NCI-H82 (cell line): Measurements from ENCODE around the gene SH2D5.
"Not testable (repeated sequence)": the region's sequence is repeated elsewhere in the genome, so short reads cannot be mapped to it uniquely, and the experiment has no call there.

Experiments used
- DNase-seq: peaks from one replicate; lab custom pipeline; 2025; lab: John Stamatoyannopoulos, UW

SH2D5 gene

GRCh38 chr1:20695515-20695914 is 37.0 kb downstream of the SH2D5 start:
- DNase-seq: no peak

- DNase-seq: no peak
Observed at GRCh38 chr1:20693623-20694022, 38.9 kb downstream of the SH2D5 start.

GRCh38 chr1:20691872-20692271 is 40.6 kb downstream of the SH2D5 start:
- DNase-seq: no peak

- no peak for DNase-seq
Observed at GRCh38 chr1:20689645-20690056, 42.9 kb downstream of the SH2D5 start.

- no peak for DNase-seq
Observed at GRCh38 chr1:20686883-20687725, 45.4 kb downstream of the SH2D5 start.

DNA sequence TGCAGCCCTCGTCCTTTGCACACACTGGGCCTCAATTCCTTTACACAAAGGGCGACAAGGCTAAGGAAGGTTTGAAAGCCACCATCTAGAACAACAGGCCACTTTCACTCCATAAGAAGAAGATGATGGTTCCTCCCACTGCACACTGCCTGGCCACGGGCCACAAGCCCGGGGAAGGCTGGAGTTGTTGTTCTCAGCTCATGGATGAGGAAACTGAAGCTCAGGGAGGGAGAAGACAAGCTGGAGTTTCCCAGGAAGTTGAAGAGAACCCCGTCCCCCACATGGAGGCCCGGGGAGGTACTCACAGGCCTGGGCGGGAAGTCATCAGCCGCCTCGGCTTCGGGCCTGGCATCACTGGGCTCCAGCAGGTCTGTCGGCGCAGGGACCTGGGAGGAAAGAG is 46.8 kb downstream of the SH2D5 start:
- no peak for DNase-seq

DNA sequence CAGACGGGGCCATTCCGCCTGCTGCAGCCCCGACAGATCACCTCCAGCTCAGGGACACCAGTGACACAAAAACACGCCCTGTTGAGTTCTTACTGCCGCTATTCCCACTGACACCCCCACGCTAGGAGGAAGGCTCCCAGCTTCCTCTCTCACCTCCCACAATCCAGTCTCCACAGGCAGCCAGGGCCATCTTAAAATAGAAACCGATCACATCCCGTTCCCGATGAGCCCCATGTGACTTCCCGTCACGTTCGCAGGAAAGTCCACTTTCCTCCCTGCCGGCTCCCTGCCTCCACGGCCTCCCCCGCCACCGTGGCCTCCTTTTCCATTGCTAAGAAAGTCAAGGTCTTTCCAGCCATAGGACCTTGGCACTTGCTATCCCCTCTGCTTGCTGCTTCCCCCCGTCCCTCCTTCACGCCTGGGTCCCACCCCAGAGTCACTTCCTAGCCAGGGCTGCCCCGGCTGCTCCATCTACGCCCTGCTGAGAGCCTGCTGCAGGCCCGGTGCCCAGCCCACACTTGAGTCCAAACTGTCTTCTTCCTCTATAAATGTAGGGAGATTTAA is 47.3 kb downstream of the SH2D5 start:
- DNase-seq: no peak

- no peak for DNase-seq
Observed at GRCh38 chr1:20684651-20685050, 47.9 kb downstream of the SH2D5 start.

- no peak for DNase-seq
Observed at GRCh38 chr1:20684050-20684620, 48.4 kb downstream of the SH2D5 start.

- DNase-seq: no peak
Observed at GRCh38 chr1:20683614-20684013, 48.9 kb downstream of the SH2D5 start.

DNA sequence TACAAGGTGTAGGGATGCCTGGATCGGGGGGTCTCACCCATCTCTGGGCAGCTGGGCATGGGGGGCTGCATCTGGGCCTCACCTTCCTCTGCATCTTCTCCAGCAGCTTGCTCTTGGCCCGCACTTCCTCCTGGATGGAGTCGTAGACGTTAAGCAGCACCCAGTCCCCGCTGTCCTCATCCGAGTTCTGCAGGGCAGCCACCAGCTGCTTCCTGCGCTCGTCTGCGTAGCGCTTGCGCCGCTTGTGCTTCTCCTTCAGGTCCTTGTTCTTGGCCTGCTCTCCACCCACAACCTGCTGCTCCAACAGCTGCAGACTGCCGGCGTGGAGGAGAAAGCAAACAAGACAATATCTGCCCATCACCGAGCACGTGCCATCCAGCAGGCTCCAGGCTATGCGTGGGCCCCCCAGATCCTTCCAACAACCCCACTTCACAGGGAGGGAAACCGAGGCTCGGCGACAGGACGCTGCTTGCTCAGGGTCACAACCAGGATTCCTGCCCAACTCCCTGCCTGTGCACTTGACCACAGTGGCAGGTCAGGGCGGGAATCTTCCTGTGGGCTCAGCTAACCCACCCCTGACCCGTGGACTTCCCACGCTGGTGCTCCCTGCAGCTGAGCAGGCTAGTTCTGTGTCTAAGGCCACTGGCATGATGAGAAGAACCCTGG is 49.8 kb downstream of the SH2D5 start:
- no peak for DNase-seq

- no peak for DNase-seq
Observed at GRCh38 chr1:20681999-20682398, 50.5 kb downstream of the SH2D5 start.

DNA sequence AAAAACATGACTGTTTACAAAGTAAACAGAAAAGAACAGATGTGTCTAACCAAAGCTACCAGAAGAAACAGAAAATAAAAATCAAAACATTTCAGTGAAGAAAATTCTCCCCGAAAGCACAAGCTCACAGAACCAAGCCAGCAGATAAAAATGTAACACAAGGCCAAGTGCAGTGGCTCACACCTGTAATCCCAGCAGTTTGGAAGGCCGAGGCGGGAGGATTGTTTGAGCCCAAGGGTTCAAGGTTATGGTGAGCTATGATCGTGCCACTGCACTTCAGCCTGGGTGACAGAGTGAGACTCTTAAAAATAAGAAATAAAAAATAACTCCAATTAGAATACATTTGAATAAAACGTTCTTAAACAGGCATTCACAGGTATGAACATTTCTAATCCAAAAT is 52.2 kb downstream of the SH2D5 start:
- no peak for DNase-seq

- no peak for DNase-seq
Observed at GRCh38 chr1:20678599-20678998, 53.9 kb downstream of the SH2D5 start.

GRCh38 chr1:20673626-20674025 is 58.9 kb downstream of the SH2D5 start:
- DNase-seq: not testable (repeated sequence)

- DNase-seq: no peak
Observed at GRCh38 chr1:20672265-20672632, 60.3 kb downstream of the SH2D5 start.

GRCh38 chr1:20670936-20671335 is 61.6 kb downstream of the SH2D5 start:
- DNase-seq: no peak
